DND-41 (cell line): ENCODE measurements around the gene IQCK.
A peak's percentile ranks its signal among the peaks of the same experiment; 100 is the strongest.

ENCODE experiments used
- ATAC-seq: fragments of 200-7000 bp; cut with Tn5 transposase; 3 replicates; pipeline ENCODE4 v1.9.1; 2021; ENCODE audit warnings: low read depth; ENCODE audit not compliant: insufficient read depth
- DNase-seq: peaks from one replicate; pipeline ENCODE4 v3.0.0-alpha.2; 2020
- H2AFZ ChIP-seq: 2 replicates; pipeline ENCODE4 v1.6.0; 2012; ENCODE audit warnings: low read depth, low read length
- H3K27ac ChIP-seq: 2 replicates; pipeline ENCODE4 v1.5.1; 2012; ENCODE audit warnings: low read length, inconsistent platforms
- H3K27me3 ChIP-seq: fragments of 200-600 bp; sonication (generic); 2 replicates; pipeline ENCODE4 v1.6.0; 2012; ENCODE audit warnings: low read length, mild to moderate bottlenecking, inconsistent platforms; ENCODE audit not compliant: insufficient read depth, poor library complexity
- H3K36me3 ChIP-seq: 2 replicates; pipeline ENCODE4 v1.5.1; 2012; ENCODE audit warnings: low read length, inconsistent platforms; ENCODE audit not compliant: insufficient read depth
- H3K4me1 ChIP-seq: 2 replicates; pipeline ENCODE4 v1.5.1; 2012; ENCODE audit warnings: mild to moderate bottlenecking, low read length; ENCODE audit not compliant: insufficient read depth
- H3K4me2 ChIP-seq: 2 replicates; pipeline ENCODE4 v1.6.0; 2012; ENCODE audit warnings: mild to moderate bottlenecking, moderate library complexity, low read length, inconsistent platforms; ENCODE audit not compliant: insufficient read depth
- H3K4me3 ChIP-seq, 2 experiments: fragments of 200-600 bp in 1 of 2; shearing (Covaris generic) in 1 of 2; 2 replicates each; pipeline ENCODE4 v1.5.1; 2012 to 2016; ENCODE audit warnings: inconsistent platforms in 2 of 2, low read length in 2 of 2, mild to moderate bottlenecking in 2 of 2, low read depth in 1 of 2, moderate library complexity in 1 of 2
- H3K79me2 ChIP-seq: 2 replicates; pipeline ENCODE4 v1.6.0; 2012; ENCODE audit warnings: low read length, inconsistent platforms; ENCODE audit not compliant: insufficient read depth
- H3K9ac ChIP-seq: 2 replicates; pipeline ENCODE4 v1.6.0; 2012; ENCODE audit warnings: low read depth, mild to moderate bottlenecking, inconsistent platforms, low read length, moderate library complexity
- H3K9me3 ChIP-seq: 2 replicates; pipeline ENCODE4 v1.5.1; 2012; ENCODE audit warnings: low read length, moderate library complexity, mild to moderate bottlenecking, inconsistent platforms; ENCODE audit not compliant: insufficient read depth, severe bottlenecking
- H4K20me1 ChIP-seq: 2 replicates; pipeline ENCODE4 v1.6.0; 2012; ENCODE audit warnings: low read length; ENCODE audit not compliant: insufficient read depth
- EZH2 ChIP-seq: IDR thresholded peaks from 3 replicates; pipeline ENCODE4 v1.6.1; 2012; ENCODE audit warnings: borderline replicate concordance, low read depth, mild to moderate bottlenecking, moderate library complexity, low read length, inconsistent platforms; ENCODE audit not compliant: severe bottlenecking
- TF ChIP-seq, protein P1 (sequence below): IDR thresholded peaks from 2 replicates; pipeline ENCODE4 v1.5.1; 2012; ENCODE audit warnings: borderline replicate concordance, low read length, moderate library complexity, mild to moderate bottlenecking; ENCODE audit not compliant: poor library complexity, severe bottlenecking; ENCODE audit errors: extremely low read depth

The IQCK gene

DNA sequence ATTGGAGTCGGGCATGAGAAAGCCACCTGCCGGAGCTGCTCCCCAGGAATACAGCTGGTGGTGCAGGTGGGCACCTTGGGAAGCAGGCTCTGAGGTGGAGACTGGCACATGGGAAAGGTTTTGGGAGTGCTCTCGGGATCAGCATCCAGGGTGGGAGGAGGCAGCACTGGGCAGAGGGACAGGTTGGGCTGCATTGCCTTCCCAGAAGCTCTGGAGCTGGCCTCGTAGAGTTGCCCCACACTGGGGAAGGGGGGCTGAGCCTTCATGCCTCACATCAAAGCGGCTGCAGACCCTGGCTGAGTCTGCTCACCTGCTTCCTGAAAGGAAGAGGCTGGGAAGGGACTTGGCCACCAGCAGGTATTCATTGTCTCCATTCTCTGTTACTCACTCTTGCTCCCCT, 180.1 kb downstream of the IQCK start:
- Histone ChIP-seq H3K4me1 (no peaks in the 10 kb centered on the region), H3K27me3 (no peaks in the 10 kb centered on the region), H3K9ac (no peak overlapping the region), H3K36me3 (no peaks in the 10 kb centered on the region), H4K20me1 (no peaks in the 10 kb centered on the region; the same call in 1 of the 2 replicates), H3K4me3 (no peak overlapping the region), H3K79me2 (no peaks in the 10 kb centered on the region), H2AFZ (no peak overlapping the region), H3K27ac (no peak overlapping the region), H3K4me2 (no peak overlapping the region), H3K9me3 (no peaks in the 10 kb centered on the region)
- DNase-seq (no peak), ATAC-seq (no peak)
- TF ChIP-seq, protein P1, sequence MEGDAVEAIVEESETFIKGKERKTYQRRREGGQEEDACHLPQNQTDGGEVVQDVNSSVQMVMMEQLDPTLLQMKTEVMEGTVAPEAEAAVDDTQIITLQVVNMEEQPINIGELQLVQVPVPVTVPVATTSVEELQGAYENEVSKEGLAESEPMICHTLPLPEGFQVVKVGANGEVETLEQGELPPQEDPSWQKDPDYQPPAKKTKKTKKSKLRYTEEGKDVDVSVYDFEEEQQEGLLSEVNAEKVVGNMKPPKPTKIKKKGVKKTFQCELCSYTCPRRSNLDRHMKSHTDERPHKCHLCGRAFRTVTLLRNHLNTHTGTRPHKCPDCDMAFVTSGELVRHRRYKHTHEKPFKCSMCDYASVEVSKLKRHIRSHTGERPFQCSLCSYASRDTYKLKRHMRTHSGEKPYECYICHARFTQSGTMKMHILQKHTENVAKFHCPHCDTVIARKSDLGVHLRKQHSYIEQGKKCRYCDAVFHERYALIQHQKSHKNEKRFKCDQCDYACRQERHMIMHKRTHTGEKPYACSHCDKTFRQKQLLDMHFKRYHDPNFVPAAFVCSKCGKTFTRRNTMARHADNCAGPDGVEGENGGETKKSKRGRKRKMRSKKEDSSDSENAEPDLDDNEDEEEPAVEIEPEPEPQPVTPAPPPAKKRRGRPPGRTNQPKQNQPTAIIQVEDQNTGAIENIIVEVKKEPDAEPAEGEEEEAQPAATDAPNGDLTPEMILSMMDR = no peak
- no peak for TF ChIP-seq EZH2

DNA sequence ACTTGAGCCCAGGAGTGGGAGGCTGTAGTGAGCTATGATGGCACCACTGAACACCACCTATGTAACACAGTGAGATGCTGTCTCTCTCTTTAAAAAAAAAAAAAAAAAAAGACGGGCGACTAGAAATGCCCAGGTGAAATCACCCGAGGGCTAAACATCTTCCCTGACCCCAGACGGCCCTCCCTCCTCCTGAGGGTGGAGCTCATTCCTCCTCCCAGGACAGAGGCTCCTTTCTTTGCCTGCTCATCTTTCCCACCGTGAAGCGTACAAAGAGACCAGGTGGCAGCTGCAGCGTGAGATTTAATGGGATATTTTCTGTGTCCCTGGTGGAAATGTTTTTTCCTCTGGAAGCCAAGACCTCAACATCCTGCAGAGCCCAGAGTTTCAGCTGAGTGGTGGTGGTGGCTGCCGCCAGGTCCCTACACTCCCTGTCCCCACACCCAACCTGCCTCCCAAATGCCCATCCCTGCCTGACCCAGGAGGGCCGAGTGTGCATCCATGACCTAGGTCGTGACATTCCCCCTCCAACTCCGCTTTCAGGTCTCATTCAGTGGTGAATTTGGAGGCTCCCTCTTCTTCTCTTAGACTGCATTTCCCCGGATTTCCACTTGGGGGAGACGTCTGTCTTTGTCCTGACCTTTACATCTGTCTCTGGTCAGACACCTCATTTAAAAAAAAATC, 181.0 kb downstream of the IQCK start:
- Histone ChIP-seq H3K27me3 (no peaks in the 10 kb centered on the region), H3K79me2 (no peaks in the 10 kb centered on the region), H3K4me1 (no peaks in the 10 kb centered on the region), H3K4me3 (no peak overlapping the region), H3K36me3 (no peaks in the 10 kb centered on the region), H3K4me2 (no peak overlapping the region), H2AFZ (no peak overlapping the region), H4K20me1 (no peaks in the 10 kb centered on the region; the same call in 1 of the 2 replicates), H3K27ac (no peak overlapping the region), H3K9me3 (no peaks in the 10 kb centered on the region), H3K9ac (no peak overlapping the region)
- peak; percentile 66 for ATAC-seq
- TF ChIP-seq EZH2 = no peak
- TF ChIP-seq, protein P1 = peak; percentile 88
- DNase-seq = peak; percentile 54

DNA sequence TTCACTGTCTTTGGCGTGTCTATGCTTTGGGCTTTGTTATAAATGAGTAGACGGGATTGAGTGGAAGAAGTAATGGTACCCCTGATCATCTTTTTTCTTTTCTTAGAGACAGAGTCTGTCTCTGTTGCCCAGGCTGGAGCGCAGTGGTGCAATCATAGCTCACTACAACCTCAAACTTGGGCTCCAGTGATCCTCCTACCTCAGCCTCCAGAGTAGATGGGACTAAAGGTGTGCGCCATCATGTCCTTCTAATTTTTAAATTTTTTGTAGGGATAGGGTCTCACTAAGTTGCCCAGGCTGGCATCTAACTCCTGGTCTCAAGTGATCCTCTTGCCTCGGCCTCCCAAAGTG, 181.5 kb downstream of the IQCK start:
- ATAC-seq = no peak
- TF ChIP-seq EZH2 = no peak
- TF ChIP-seq, protein P1 = no peak
- no peak overlapping the region for H3K4me3 ChIP-seq
- no peak overlapping the region for H2AFZ ChIP-seq
- no peaks in the 10 kb centered on the region for H3K4me1 ChIP-seq
- H3K9ac ChIP-seq = no peak overlapping the region
- no peaks in the 10 kb centered on the region; the same call in 1 of the 2 replicates for H4K20me1 ChIP-seq
- no peak overlapping the region for H3K27ac ChIP-seq
- DNase-seq = no peak
- H3K9me3 ChIP-seq = no peaks in the 10 kb centered on the region
- H3K27me3 ChIP-seq = no peaks in the 10 kb centered on the region
- no peak overlapping the region for H3K4me2 ChIP-seq
- H3K36me3 ChIP-seq = no peaks in the 10 kb centered on the region
- no peaks in the 10 kb centered on the region for H3K79me2 ChIP-seq
